T-helper 17 cell (primary cell): ENCODE measurements around the gene TEX55. TPM values are rescaled to one million over a fixed set of nuclear protein-coding genes. Genes with fewer than 3 reads are reported as not detected.
"Not testable (repeated sequence)": the region's sequence is repeated elsewhere in the genome, so short reads cannot be mapped to it uniquely, and the experiment has no call there.

ENCODE experiments used
- ATAC-seq: fragments of 150-1000 bp; cut with Tn5 transposase; 2 replicates; pipeline ENCODE4 v1.10.0; 2021; ENCODE audit warnings: mild to moderate bottlenecking, moderate library complexity
- DNase-seq, 3 donors: peaks; one replicate each; pipeline versions ENCODE4 v3.0.0 to v3.0.0-alpha.2; 2020 to 2021
- H3K9me3 ChIP-seq: one replicate; pipeline ENCODE4 v1.7.0; 2013; ENCODE audit warnings: low read length, mild to moderate bottlenecking; ENCODE audit not compliant: control insufficient read depth, poor library complexity, severe bottlenecking
- H3K27ac Mint-ChIP-seq: one replicate; pipeline ENCODE4 v1.8.0; 2022; ENCODE audit warnings: mild to moderate bottlenecking, moderate library complexity, mixed read lengths
- H3K27me3 Mint-ChIP-seq: one replicate; pipeline ENCODE4 v1.8.0; 2022; ENCODE audit warnings: mixed read lengths
- H3K36me3 Mint-ChIP-seq: one replicate; pipeline ENCODE4 v1.8.0; 2022; ENCODE audit warnings: low read depth, mixed read lengths
- H3K4me1 Mint-ChIP-seq: one replicate; pipeline ENCODE4 v1.8.0; 2022; ENCODE audit warnings: mild to moderate bottlenecking, mixed read lengths
- H3K4me3 Mint-ChIP-seq: one replicate; pipeline ENCODE4 v1.8.0; 2022; ENCODE audit warnings: mild to moderate bottlenecking, moderate library complexity, mixed read lengths
- total RNA-seq, 4 donors: library from RNA in 2 of 4; stranded (reverse) in 2 of 4; gene quantifications; one replicate each; pipeline ENCODE4 v1.2.3 and lab custom pipeline; 2022 to 2026

TEX55 gene
- total RNA-seq, 2 donors from 2014 or later = not detected

- no peaks in the 10 kb centered on the region for H3K36me3 Mint-ChIP-seq
- no peak overlapping the region for H3K4me3 Mint-ChIP-seq
- H3K27ac Mint-ChIP-seq = no peak overlapping the region
Observed at GRCh38 chr3:119140466-119140865, 5.5 kb upstream of the TEX55 start.

GRCh38 chr3:119145128-119145499 lies 851 bp upstream of the TEX55 start:
- H3K4me1 Mint-ChIP-seq = peaks cover 3% of the 10 kb centered on the region
- no peaks in the 10 kb centered on the region for H3K27me3 Mint-ChIP-seq
- ATAC-seq (no peak), DNase-seq (no peak)
- H3K27ac Mint-ChIP-seq = no peak overlapping the region
- H3K36me3 Mint-ChIP-seq = no peaks in the 10 kb centered on the region
- no peaks in the 10 kb centered on the region for H3K9me3 ChIP-seq
- no peak overlapping the region for H3K4me3 Mint-ChIP-seq

More at GRCh38 chr3:119140466-119140865, 5.5 kb upstream of the TEX55 start:
- DNase-seq (no peak), ATAC-seq (no peak)
- Mint-ChIP-seq H3K4me1 (peaks cover 3% of the 10 kb centered on the region), H3K27me3 (no peaks in the 10 kb centered on the region)
- no peaks in the 10 kb centered on the region for H3K9me3 ChIP-seq

GRCh38 chr3:119146578-119147375 lies 812 bp downstream of the TEX55 start:
- DNase-seq (no peak), ATAC-seq (no peak)
- H3K9me3 ChIP-seq = no peaks in the 10 kb centered on the region
- no peak overlapping the region for H3K4me3 Mint-ChIP-seq
- H3K4me1 Mint-ChIP-seq = peaks cover 3% of the 10 kb centered on the region
- no peaks in the 10 kb centered on the region for H3K36me3 Mint-ChIP-seq
- no peaks in the 10 kb centered on the region for H3K27me3 Mint-ChIP-seq
- no peak overlapping the region for H3K27ac Mint-ChIP-seq

- Mint-ChIP-seq H3K27ac (no peak overlapping the region), H3K27me3 (no peaks in the 10 kb centered on the region), H3K4me1 (peaks cover 3% of the 10 kb centered on the region), H3K4me3 (no peak overlapping the region), H3K36me3 (no peaks in the 10 kb centered on the region)
- H3K9me3 ChIP-seq = no peaks in the 10 kb centered on the region
- no peak for DNase-seq
- ATAC-seq = no peak
Observed at GRCh38 chr3:119147494-119147893, 1.5 kb downstream of the TEX55 start.

- H3K9me3 ChIP-seq = no peaks in the 10 kb centered on the region
- no peak for ATAC-seq
- no peak for DNase-seq
- Mint-ChIP-seq H3K27ac (no peak overlapping the region), H3K36me3 (no peaks in the 10 kb centered on the region), H3K4me3 (no peak overlapping the region), H3K4me1 (peaks cover 3% of the 10 kb centered on the region), H3K27me3 (no peaks in the 10 kb centered on the region)
Observed at GRCh38 chr3:119148493-119149180, 2.7 kb downstream of the TEX55 start.

- no peak for ATAC-seq
- no peak overlapping the region for H3K27ac Mint-ChIP-seq
Observed at GRCh38 chr3:119149484-119149883, 3.5 kb downstream of the TEX55 start.

GRCh38 chr3:119156868-119157267 lies 10.9 kb downstream of the TEX55 start:
- H3K36me3 Mint-ChIP-seq = peaks cover 2% of the 10 kb centered on the region

More at GRCh38 chr3:119149484-119149883, 3.5 kb downstream of the TEX55 start:
- no peaks in the 10 kb centered on the region for H3K9me3 ChIP-seq
- H3K4me1 Mint-ChIP-seq = peaks cover 3% of the 10 kb centered on the region
- no peaks in the 10 kb centered on the region for H3K27me3 Mint-ChIP-seq
- H3K4me3 Mint-ChIP-seq = no peak overlapping the region
- DNase-seq = no peak
- H3K36me3 Mint-ChIP-seq = no peaks in the 10 kb centered on the region

GRCh38 chr3:119157971-119158370 lies 12.0 kb downstream of the TEX55 start:
- no peak overlapping the region for H3K27ac Mint-ChIP-seq
- H3K4me1 Mint-ChIP-seq = no peaks in the 10 kb centered on the region
- H3K36me3 Mint-ChIP-seq = peaks cover 2% of the 10 kb centered on the region
- peaks cover 2% of the 10 kb centered on the region for H3K9me3 ChIP-seq
- H3K27me3 Mint-ChIP-seq = peaks cover 17% of the 10 kb centered on the region
- DNase-seq = no peak
- no peak overlapping the region for H3K4me3 Mint-ChIP-seq
- ATAC-seq = no peak

More at GRCh38 chr3:119156868-119157267, 10.9 kb downstream of the TEX55 start:
- DNase-seq = no peak
- H3K4me3 Mint-ChIP-seq = no peak overlapping the region
- ATAC-seq = no peak
- H3K27ac Mint-ChIP-seq = no peak overlapping the region
- peaks cover 2% of the 10 kb centered on the region for H3K9me3 ChIP-seq
- no peaks in the 10 kb centered on the region for H3K4me1 Mint-ChIP-seq
- H3K27me3 Mint-ChIP-seq = peaks cover 9% of the 10 kb centered on the region

- ATAC-seq (no peak), DNase-seq (no peak)
- H3K27me3 Mint-ChIP-seq = peaks cover 37% of the 10 kb centered on the region
- no peak overlapping the region for H3K4me3 Mint-ChIP-seq
- peaks cover 4% of the 10 kb centered on the region for H3K36me3 Mint-ChIP-seq
- H3K9me3 ChIP-seq = peaks cover 2% of the 10 kb centered on the region
- no peaks in the 10 kb centered on the region for H3K4me1 Mint-ChIP-seq
- H3K27ac Mint-ChIP-seq = no peak overlapping the region
Observed at GRCh38 chr3:119160361-119160760, 14.4 kb downstream of the TEX55 start.

GRCh38 chr3:119160815-119161214 lies 14.8 kb downstream of the TEX55 start:
- H3K4me3 Mint-ChIP-seq = no peak overlapping the region
- H3K36me3 Mint-ChIP-seq = peaks cover 5% of the 10 kb centered on the region
- H3K27me3 Mint-ChIP-seq = peaks cover 37% of the 10 kb centered on the region
- H3K27ac Mint-ChIP-seq = no peak overlapping the region
- peaks cover 2% of the 10 kb centered on the region for H3K9me3 ChIP-seq
- DNase-seq (no peak), ATAC-seq (no peak)
- no peaks in the 10 kb centered on the region for H3K4me1 Mint-ChIP-seq

- ATAC-seq (no peak), DNase-seq (no peak)
- peaks cover 5% of the 10 kb centered on the region for H3K36me3 Mint-ChIP-seq
- no peak overlapping the region for H3K4me3 Mint-ChIP-seq
- peaks cover 2% of the 10 kb centered on the region for H3K9me3 ChIP-seq
- peaks cover 37% of the 10 kb centered on the region for H3K27me3 Mint-ChIP-seq
- H3K4me1 Mint-ChIP-seq = no peaks in the 10 kb centered on the region
- H3K27ac Mint-ChIP-seq = no peak overlapping the region
Observed at GRCh38 chr3:119161240-119161639, 15.3 kb downstream of the TEX55 start.

GRCh38 chr3:119164745-119165144 lies 18.8 kb downstream of the TEX55 start:
- H3K27ac Mint-ChIP-seq, H3K9me3 ChIP-seq, ATAC-seq, H3K36me3 Mint-ChIP-seq, H3K4me3 Mint-ChIP-seq, DNase-seq, H3K4me1 Mint-ChIP-seq: not testable (repeated sequence)
- H3K27me3 Mint-ChIP-seq = peaks cover 37% of the 10 kb centered on the region

GRCh38 chr3:119170821-119171220 lies 24.9 kb downstream of the TEX55 start:
- H3K9me3 ChIP-seq = no peaks in the 10 kb centered on the region
- ATAC-seq = no peak
- peaks cover 4% of the 10 kb centered on the region for H3K4me1 Mint-ChIP-seq

More at GRCh38 chr3:119170821-119171220, 24.9 kb downstream of the TEX55 start:
- no peak for DNase-seq
- H3K4me3 Mint-ChIP-seq = no peak overlapping the region
- H3K27me3 Mint-ChIP-seq = peaks cover 9% of the 10 kb centered on the region
- no peak overlapping the region for H3K27ac Mint-ChIP-seq
- H3K36me3 Mint-ChIP-seq = no peaks in the 10 kb centered on the region
